ENCODE data around the gene TAP1. TPM values are rescaled to one million over a fixed set of nuclear protein-coding genes. Genes with fewer than 3 reads are reported as not detected.

The TAP1 gene
- total and polyA plus RNA-seq, 10 of the 15 experiments (the other 5 are each of a cell fraction or from before 2014, with no cell fraction given) = 33.4 to 249 (median 169) TPM

GRCh38 chr6:32825966-32826365 lies 27.5 kb downstream of the TAP1 start:
- ChIA-PET POLR2A (interaction anchor here (1.0 to 1.5 kb wide), 4 partner anchors 12 to 159 kb away, joined by 3 read pairs; no protein-coding TSS in a partner anchor), CTCF (interaction anchor here (0.7 to 4.3 kb wide), 10 partner anchors 13 to 738 kb away, joined by 3 to 66 read pairs (median 4); partner anchors contain the start of gene TAP2), RAD21 (ENCODE audit: unreplicated experiment) (interaction anchor here (1.0 to 2.6 kb wide), 3 partner anchors 12 to 42 kb away, joined by 6 to 12 read pairs (median 9); partner anchors contain the start of gene TAP2), SMC1A (ENCODE audit: uncharacterized antibody, unreplicated experiment) (interaction anchor here (0.8 to 4.1 kb wide), 9 partner anchors 13 to 158 kb away, joined by 3 to 51 read pairs (median 4); partner anchors contain the start of genes HLA-DMA, TAP1 and TAP2)
- Histone ChIP-seq H3K4me1 (ENCODE audit: control insufficient read depth, insufficient read depth, low read length) (no peaks in the 10 kb centered on the region), H3K4me2 (ENCODE audit: control insufficient read depth, insufficient read depth) (no peak overlapping the region), H3K27me3 (replicated peaks in 1 of 2; ENCODE audit: control insufficient read depth in 2 of 2, insufficient read depth in 2 of 2, low read length in 1 of 2) (no peaks in the 10 kb centered on the region), H3K4me3 (no peak overlapping the region), H2AFZ (ENCODE audit: control insufficient read depth, low read depth, low read length) (no peak overlapping the region), H3K9me3 (replicated peaks; ENCODE audit: control insufficient read depth, insufficient read depth, low read length) (no peaks in the 10 kb centered on the region), H3K79me2 (ENCODE audit: control insufficient read depth, insufficient read depth, low read length) (no peaks in the 10 kb centered on the region), H3K27ac (ENCODE audit: control insufficient read depth, insufficient read depth) (no peak overlapping the region), H3K9ac (ENCODE audit: control insufficient read depth, insufficient read depth, low read length) (no peak overlapping the region), H3K36me3 (ENCODE audit: control insufficient read depth in 2 of 2, insufficient read depth in 2 of 2, low read length in 1 of 2) (peaks cover 7 to 16% of the 10 kb centered on the region in 2 experiments), H4K20me1 (ENCODE audit: control insufficient read depth, insufficient read depth) (no peaks in the 10 kb centered on the region)
- DNase-seq (ENCODE audit: low read depth, low spot score) (no peak), FAIRE-seq (no peak), ATAC-seq (peak; percentile 36; the same call in 1 of the 3 replicates)
- in situ Hi-C loops (cut with MboI) = no loop called here
- intact Hi-C loops (cut with micrococcal nuclease; ENCODE audit: unreplicated experiment) = loop anchor here (5.0 kb wide), 1 partner anchor 41 kb away; no protein-coding TSS in a partner anchor
- TF ChIP-seq CTCF (IDR thresholded peaks at IDR 0.05 in 2 of 3, conservative IDR thresholded peaks at IDR 0.05 in 1 of 3; ENCODE audit: control insufficient read depth in 2 of 3, extremely low read depth in 1 of 3, insufficient read depth in 1 of 3, low read depth in 3 of 3, low read length in 3 of 3) = peak; percentile 30 to 55 (median 36); a peak in 4 of 6 replicates
- TF ChIP-seq ZNF274 (IDR thresholded peaks at IDR 0.05; ENCODE audit: insufficient read depth, insufficient read length) = no peak
- TF ChIP-seq RAD21 (IDR thresholded peaks at IDR 0.05; ENCODE audit: insufficient read depth, low read depth, low read length) = peak; percentile 39
- peak; percentile 14; the same call in 1 of the 2 replicates for TF ChIP-seq SMC3 (IDR thresholded peaks at IDR 0.05; ENCODE audit: borderline replicate concordance, low read length)
- BruUV-seq (replicated peaks) = no TSS peak
- 98% methylated on average over 2 of the region's 2 CpGs for WGBS (ENCODE audit: insufficient coverage, insufficient replicate concordance, low lambda C conversion rate, missing lambda C conversion rate)
